ENCODE data around the gene HEATR1. TPM values are rescaled to one million over a fixed set of nuclear protein-coding genes. Genes with fewer than 3 reads are reported as not detected.
"Not testable (repeated sequence)": the region's sequence is repeated elsewhere in the genome, so short reads cannot be mapped to it uniquely, and the experiment has no call there.

The HEATR1 gene
- total RNA-seq, 1 donor from 2014 or later = 19.8 TPM

DNA sequence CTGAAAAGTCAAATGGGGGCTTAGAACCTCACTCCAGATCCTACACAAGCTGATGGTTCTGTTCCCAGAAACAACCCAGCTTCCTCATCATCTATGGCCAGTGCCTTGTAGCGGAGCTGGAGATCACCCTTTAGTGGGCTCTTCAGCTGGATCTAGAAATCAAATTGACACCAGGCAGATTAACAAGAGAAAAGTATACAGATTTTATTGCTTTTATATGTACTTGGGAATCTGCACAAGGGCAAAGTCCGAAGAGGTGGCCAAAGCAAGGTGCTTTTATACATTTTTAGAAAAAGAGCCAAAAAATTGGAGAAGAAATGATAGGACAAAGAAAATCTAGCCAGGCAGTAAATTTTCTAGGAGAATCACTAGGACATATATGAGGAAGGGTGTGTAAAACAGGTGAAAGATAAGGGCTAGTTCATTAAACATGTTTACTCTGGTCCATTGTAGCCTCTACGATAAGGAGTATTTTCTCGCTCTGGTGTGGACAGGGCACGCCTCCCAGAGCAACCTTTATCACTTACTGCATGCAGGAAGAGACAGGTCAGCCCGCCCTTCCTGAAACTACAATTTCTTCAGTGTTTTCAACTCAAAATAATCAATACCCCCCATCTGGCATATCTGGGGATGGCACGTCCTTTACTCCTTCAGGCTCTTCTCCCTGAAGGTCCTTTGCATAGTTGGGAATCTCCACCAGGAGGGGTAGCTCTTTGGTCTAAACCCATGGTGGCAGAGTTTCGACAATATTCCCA is 94.5 kb downstream of the HEATR1 start:
- no peak for DNase-seq (ENCODE audit: low read depth in 2 of 2)

DNA sequence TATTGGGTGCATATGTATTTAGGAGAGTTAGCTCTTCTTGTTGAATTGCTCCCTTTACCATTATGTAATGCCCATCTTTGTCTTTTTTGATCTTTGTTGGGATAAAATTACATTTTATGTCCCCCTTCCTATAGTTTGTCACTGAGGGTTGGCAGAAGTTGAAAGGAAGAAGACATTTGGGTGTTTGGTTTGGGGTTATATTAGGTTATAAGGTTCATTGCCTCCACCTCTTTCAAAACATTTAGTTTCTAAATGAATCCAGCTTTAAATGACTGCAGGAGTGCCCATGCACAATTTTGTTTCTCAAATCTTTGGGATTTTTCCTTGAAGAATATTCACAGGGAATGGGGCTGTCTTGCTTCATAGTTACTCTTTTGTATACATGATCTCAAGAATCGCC is 95.1 kb downstream of the HEATR1 start:
- no peak for DNase-seq (ENCODE audit: low read depth in 2 of 2)

DNA sequence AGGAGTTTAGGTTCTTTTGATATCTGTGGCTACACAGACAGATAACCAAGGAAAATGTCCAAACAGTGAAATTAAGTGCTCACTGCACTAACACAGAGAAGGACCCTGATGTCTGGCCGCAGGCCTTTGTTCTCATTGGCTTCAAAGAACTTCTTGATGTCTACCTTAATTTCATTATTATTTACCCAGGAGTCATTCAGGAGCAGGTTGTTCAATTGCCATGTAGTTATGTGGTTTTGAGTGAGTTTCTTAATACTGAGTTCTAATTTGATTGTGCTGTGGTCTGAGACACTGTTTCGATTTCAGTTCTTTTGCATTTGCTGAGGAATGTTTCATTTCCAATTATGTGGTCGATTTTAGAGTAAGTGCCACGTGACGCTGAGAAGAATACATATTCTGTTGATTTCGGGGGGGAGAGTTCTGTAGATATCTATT is 95.7 kb downstream of the HEATR1 start:
- no peak for DNase-seq (ENCODE audit: low read depth in 2 of 2)

DNA sequence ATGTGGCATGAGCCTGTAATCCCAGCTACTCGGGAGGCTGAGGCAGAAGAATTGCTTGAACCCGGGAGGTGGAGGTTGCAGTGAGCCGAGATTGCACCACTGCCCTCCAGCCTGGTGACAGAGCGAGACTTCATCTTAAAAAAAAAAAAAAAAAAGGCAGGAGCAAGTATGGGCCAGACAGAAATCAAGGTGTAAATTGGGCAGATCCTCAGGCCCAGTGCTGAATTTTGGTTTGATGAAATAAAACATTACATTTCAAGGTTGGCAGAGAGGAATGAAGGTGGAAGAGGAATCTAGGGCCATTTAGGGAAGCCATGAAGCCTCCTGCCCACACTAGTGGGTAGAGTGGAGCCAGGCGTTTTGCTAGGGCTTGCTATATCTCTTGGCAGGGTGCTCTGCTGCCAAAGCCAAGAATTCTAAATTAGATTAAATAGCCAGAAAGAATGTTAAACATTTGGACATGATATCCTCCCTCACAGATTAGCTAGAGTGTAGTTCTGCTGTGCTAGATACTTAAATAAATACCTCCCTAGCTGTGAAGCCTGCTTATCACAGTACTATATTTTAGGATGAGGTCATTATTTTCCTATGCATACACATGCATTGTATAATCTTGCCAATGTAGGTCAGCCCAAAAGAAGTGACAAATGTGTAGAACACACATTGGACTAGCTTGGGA is 97.2 kb downstream of the HEATR1 start:
- peak in 1 of 2 donors; percentile 67 for DNase-seq (ENCODE audit: low read depth in 2 of 2)

DNA sequence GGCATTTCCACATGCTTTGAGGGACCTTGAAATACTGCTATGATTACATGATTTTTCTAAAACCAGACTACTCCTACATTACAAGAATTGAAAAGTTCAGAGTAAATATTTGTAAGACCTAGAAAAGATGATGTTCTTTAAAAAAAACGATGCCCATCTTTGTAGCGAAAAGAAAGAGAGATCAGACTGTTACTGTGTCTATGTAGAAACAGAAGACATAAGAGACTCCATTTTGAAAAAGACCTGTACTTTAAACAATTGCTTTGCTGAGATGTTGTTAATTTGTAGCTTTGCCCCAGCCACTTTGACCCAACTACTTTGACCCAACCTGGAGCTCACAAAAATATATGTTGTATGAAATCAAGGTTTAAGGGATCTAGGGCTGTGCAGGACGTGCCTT is 100.0 kb downstream of the HEATR1 start:
- DNase-seq (ENCODE audit: low read depth in 2 of 2) = not testable (repeated sequence)

DNA sequence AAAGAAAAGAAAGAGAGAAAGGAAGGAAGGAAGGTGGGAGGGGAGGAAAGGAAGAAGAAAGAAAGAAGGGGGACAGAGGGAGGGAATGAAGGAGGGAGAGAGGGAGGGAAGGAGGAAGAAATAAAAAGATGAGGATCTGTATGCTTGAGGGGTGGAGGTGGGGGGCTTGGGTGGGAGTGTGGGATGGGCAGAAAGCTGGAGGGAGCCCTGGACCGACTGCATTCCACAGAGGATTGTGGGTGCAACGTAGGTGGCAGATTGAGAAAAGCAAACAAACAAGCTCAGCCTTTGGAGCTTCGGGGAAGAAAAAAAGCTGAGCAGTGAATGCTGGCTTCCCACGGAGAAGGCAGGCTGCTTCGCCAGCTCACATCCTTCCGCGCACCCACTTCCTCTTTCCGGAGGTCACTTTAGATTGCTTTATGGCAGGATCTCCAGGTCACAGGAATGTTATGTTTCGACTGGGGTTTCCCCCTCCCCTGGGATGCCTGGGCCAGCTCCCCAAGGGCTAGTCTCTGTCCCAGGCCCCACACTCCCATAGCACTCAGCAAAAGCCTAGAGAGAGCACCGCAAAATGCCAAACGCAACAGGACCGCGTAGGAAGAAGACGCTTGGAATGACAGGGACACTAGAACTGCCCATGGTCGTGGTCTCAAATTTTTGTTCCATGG is 101.2 kb downstream of the HEATR1 start:
- DNase-seq (ENCODE audit: low read depth in 2 of 2) = peak; percentile 83 to 86

DNA sequence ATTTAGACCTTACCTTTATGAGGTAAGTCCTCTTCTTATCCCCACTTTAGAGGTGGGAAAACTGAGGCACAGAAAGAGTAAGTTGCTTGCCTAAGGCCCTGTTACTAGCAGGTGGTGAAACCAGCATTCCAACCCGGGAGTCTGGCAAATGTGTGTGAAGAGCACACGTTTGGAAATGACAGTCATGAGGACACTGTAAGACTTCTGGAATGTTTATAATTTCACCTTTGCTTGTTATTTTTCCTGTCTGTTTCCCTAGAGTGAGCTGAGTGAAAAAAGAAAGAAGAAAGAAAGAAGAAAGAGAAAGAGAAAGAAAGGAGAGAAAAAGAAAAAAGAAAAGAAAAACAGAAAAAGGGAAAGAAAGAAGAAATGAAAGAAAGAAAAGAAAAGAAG is 101.7 kb downstream of the HEATR1 start:
- DNase-seq (ENCODE audit: low read depth in 2 of 2) = peak; percentile 23 to 70

DNA sequence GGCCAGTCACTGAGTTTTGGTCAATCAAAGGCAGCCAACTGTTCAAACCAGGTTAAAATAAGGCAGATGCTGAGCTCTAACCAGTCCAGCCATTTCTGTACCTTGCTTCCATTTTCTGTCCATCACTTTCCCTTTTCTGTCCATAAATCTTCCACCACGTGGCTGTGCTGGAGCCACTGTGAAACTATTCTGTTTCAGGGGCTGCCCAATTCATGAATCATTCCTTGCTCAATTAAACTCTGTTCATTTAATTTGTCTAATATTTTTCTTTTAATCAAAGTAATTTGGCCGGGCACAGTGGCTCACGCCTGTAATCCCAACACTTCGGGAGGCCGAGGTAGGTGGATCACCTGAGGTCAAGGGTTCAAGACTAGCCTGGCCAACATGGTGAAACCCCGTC is 103.2 kb downstream of the HEATR1 start:
- DNase-seq (ENCODE audit: low read depth in 2 of 2) = no peak

Other genes with a start within 250 kb of the HEATR1 start
- under 0.01 TPM in 1 of 2 replicates, not detected in the other for gene EDARADD, start 210.2 kb downstream of the HEATR1 start, total RNA-seq
- 91.5 and 124 TPM in 2 replicates for gene LGALS8, start 80.5 kb downstream of the HEATR1 start, total RNA-seq
- under 0.01 TPM in 1 of 2 replicates, not detected in the other for gene ACTN2, start 82.0 kb upstream of the HEATR1 start, total RNA-seq
- 23.3 and 32.3 TPM in 2 replicates for gene MTR, start 190.8 kb upstream of the HEATR1 start, total RNA-seq